Fibroblast of lung (primary cell): ENCODE measurements around the gene TLE5. TPM values are rescaled to one million over a fixed set of nuclear protein-coding genes. Genes with fewer than 3 reads are reported as not detected.

Experiments
- DNase-seq, 2 donors: peaks; one replicate each; pipeline versions ENCODE4 v3.0.0 to v3.0.0-alpha.2; 2010; ENCODE audit warnings: low read depth in 2 of 2
- H2AFZ ChIP-seq: 2 replicates; pipeline ENCODE4 v1.5.1; 2012; ENCODE audit warnings: low read length, control low read depth, inconsistent platforms
- H3K27ac ChIP-seq: 2 replicates; pipeline ENCODE4 v1.5.1; 2011; ENCODE audit warnings: low read length, control low read depth; ENCODE audit not compliant: insufficient read depth
- H3K27me3 ChIP-seq: 2 replicates; pipeline ENCODE4 v1.5.1; 2011; ENCODE audit warnings: mild to moderate bottlenecking, low read length; ENCODE audit not compliant: control insufficient read depth, insufficient read depth
- H3K36me3 ChIP-seq: 2 replicates; pipeline ENCODE4 v1.5.1; 2011; ENCODE audit warnings: low read length; ENCODE audit not compliant: control insufficient read depth, insufficient read depth
- H3K4me1 ChIP-seq: 2 replicates; pipeline ENCODE4 v1.5.1; 2011; ENCODE audit warnings: low read length; ENCODE audit not compliant: control insufficient read depth, insufficient read depth; ENCODE audit errors: extremely low read depth
- H3K4me2 ChIP-seq: 2 replicates; pipeline ENCODE4 v1.5.1; 2011; ENCODE audit warnings: low read length, control low read depth; ENCODE audit not compliant: insufficient read depth; ENCODE audit errors: extremely low read depth
- H3K4me3 ChIP-seq, 4 experiments: fragments of 200-600 bp in 1 of 4; sonication (generic) in 1 of 4; replicated peaks in 1 of 4; 2 replicates each; pipeline ENCODE4 v1.5.1; 2011 to 2016; ENCODE audit warnings: low read length in 4 of 4, low read depth in 3 of 4, mild to moderate bottlenecking in 3 of 4, control low read depth in 2 of 4, inconsistent platforms in 1 of 4, mixed read lengths in 1 of 4; ENCODE audit not compliant: insufficient read depth in 1 of 4; ENCODE audit errors: control extremely low read depth in 1 of 4
- H3K79me2 ChIP-seq: 2 replicates; pipeline ENCODE4 v1.5.1; 2012; ENCODE audit warnings: mild to moderate bottlenecking, low read length, inconsistent platforms; ENCODE audit not compliant: control insufficient read depth, insufficient read depth
- H3K9ac ChIP-seq: 2 replicates; pipeline ENCODE4 v1.5.1; 2011; ENCODE audit warnings: mild to moderate bottlenecking, low read length, control low read depth; ENCODE audit not compliant: insufficient read depth
- H3K9me3 ChIP-seq: 2 replicates; pipeline ENCODE4 v1.5.1; 2012; ENCODE audit warnings: low read depth, low read length; ENCODE audit not compliant: control insufficient read depth, insufficient read depth
- H4K20me1 ChIP-seq: 2 replicates; pipeline ENCODE4 v1.5.1; 2011; ENCODE audit warnings: low read length; ENCODE audit not compliant: control insufficient read depth, insufficient read depth; ENCODE audit errors: extremely low read depth
- CTCF ChIP-seq, 2 donors: IDR thresholded peaks in 1 of 2; conservative IDR thresholded peaks in 1 of 2; 1 replicate in 1 of 2; 2 replicates in 1 of 2; pipeline ENCODE4 v1.5.1; 2011 to 2012; ENCODE audit warnings: low read length in 2 of 2, control low read depth in 1 of 2, inconsistent platforms in 1 of 2, low read depth in 1 of 2, mild to moderate bottlenecking in 1 of 2
- EZH2 ChIP-seq: IDR thresholded peaks from 2 replicates; pipeline ENCODE4 v1.5.1; 2012; ENCODE audit warnings: low read length, control low read depth, mild to moderate bottlenecking; ENCODE audit errors: missing control alignments
- polyA plus RNA-seq, 2 donors: library from polyadenylated mRNA; depleted of rRNA in 1 of 2; stranded (reverse) in 1 of 2; unstranded in 1 of 2; fragments of >200 nt; gene quantifications; 2 replicates each; pipeline ENCODE4 v1.2.1, GENCODE V29; 2011 to 2012; ENCODE audit warnings: missing spikeins in 1 of 2
- total RNA-seq: library from RNA; depleted of rRNA; stranded (reverse); fragments of >200 nt; gene quantifications from 2 replicates; pipeline ENCODE4 v1.2.1, GENCODE V29; 2014

Gene TLE5
- total and polyA plus RNA-seq, 2 donors (not counting 1 experiment from before 2014, with no cell fraction given): 173 to 319 TPM

DNA sequence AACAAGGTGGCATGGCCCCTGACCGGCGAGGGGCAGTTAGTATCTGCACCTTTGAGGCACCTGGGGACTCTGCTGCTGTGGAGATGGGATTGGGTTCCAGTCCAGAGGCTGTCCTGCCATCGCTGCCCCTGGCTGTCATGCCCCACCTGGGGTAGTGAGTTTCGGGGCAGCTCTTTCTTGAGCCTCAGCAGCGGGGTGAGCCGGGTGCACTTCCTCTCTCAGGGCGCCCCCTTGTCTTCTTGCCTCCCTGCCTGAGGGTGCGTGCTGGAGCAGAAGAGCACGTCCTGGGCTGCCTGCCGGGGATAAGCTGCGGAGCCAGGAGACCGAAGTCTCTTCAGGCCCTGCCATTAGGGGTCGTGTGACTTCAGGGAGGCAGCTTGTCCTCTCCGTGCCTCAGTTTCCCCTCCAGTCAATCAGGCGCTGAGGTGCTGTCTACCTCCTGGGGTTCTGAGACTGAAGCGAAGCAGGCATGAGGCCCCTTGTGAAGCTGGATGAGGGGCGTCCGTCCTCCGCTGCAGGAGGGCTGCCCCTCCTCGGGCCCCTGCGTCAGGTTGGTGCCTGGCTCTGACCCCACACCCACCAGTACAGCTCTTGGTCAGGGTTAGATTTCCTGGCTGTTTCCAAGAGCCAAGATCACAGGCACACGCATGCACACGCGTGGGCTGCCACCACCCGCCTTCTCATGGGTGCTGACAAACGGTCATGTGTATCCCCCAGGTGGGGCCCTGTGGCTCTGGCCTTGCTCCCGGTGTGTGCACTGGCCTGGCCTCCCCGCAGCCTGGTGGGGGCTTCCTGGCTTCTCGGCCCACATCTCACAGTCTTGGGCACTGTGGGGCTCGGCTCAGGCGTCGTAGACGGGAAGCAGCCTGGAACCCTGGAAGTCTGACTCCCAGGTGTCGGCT is 40.2 kb upstream of the TLE5 start:
- no peak overlapping the region for H2AFZ ChIP-seq
- no peak overlapping the region for H3K4me2 ChIP-seq
- no peak overlapping the region for H3K9ac ChIP-seq
- no peak for DNase-seq
- TF ChIP-seq CTCF (conservative IDR thresholded peaks at IDR 0.05 in 1 of 2, IDR thresholded peaks at IDR 0.05 in 1 of 2; ENCODE audit: low read depth in 1 of 2, low read length in 2 of 2) (no peak), EZH2 (no peak)
- peaks cover 87% of the 10 kb centered on the region for H3K79me2 ChIP-seq
- no peaks in the 10 kb centered on the region for H3K27me3 ChIP-seq
- peaks cover 8% of the 10 kb centered on the region for H3K4me1 ChIP-seq
- no peaks in the 10 kb centered on the region for H3K36me3 ChIP-seq
- no peaks in the 10 kb centered on the region for H3K9me3 ChIP-seq
- H3K4me3 ChIP-seq: no peak overlapping the region
- H3K27ac ChIP-seq: no peak overlapping the region
- H4K20me1 ChIP-seq: no peaks in the 10 kb centered on the region

GRCh38 chr19:3100747-3101730 is 38.7 kb upstream of the TLE5 start:
- Histone ChIP-seq H3K9me3 (no peaks in the 10 kb centered on the region), H2AFZ (no peak overlapping the region), H3K4me1 (peaks cover 15% of the 10 kb centered on the region), H3K27ac (no peak overlapping the region), H3K9ac (no peak overlapping the region), H3K4me2 (no peak overlapping the region), H3K4me3 (no peak overlapping the region), H3K79me2 (peaks cover 89% of the 10 kb centered on the region), H3K36me3 (no peaks in the 10 kb centered on the region), H4K20me1 (no peaks in the 10 kb centered on the region), H3K27me3 (no peaks in the 10 kb centered on the region)
- TF ChIP-seq CTCF (conservative IDR thresholded peaks at IDR 0.05 in 1 of 2, IDR thresholded peaks at IDR 0.05 in 1 of 2; ENCODE audit: low read depth in 1 of 2, low read length in 2 of 2) (no peak), EZH2 (no peak)
- DNase-seq: no peak

GRCh38 chr19:3100331-3100730 is 38.0 kb upstream of the TLE5 start:
- H3K4me3 ChIP-seq: no peak overlapping the region
- no peaks in the 10 kb centered on the region for H3K9me3 ChIP-seq
- TF ChIP-seq EZH2 (no peak), CTCF (conservative IDR thresholded peaks at IDR 0.05 in 1 of 2, IDR thresholded peaks at IDR 0.05 in 1 of 2; ENCODE audit: low read depth in 1 of 2, low read length in 2 of 2) (no peak)
- H3K27ac ChIP-seq: no peak overlapping the region
- no peak for DNase-seq
- H3K4me2 ChIP-seq: no peak overlapping the region
- H3K27me3 ChIP-seq: no peaks in the 10 kb centered on the region
- H3K79me2 ChIP-seq: peaks cover 90% of the 10 kb centered on the region
- H3K36me3 ChIP-seq: no peaks in the 10 kb centered on the region
- H4K20me1 ChIP-seq: no peaks in the 10 kb centered on the region
- H3K9ac ChIP-seq: no peak overlapping the region
- H2AFZ ChIP-seq: no peak overlapping the region
- H3K4me1 ChIP-seq: peaks cover 15% of the 10 kb centered on the region
